Breast epithelium (tissue), 4 donors: ENCODE measurements around the gene TCP11L2. TPM values are rescaled to one million over a fixed set of nuclear protein-coding genes. Genes with fewer than 3 reads are reported as not detected.

Experiments used
- DNase-seq, 2 donors: peaks; one replicate each; pipeline ENCODE4 v3.0.0-alpha.2; 2019; ENCODE audit warnings: low spot score in 2 of 2
- H3K27ac ChIP-seq, 2 donors: fragments of 200-600 bp; sonication (generic) in 1 of 2; one replicate each; pipeline ENCODE4 v1.5.1; 2016 to 2019; ENCODE audit warnings: mild to moderate bottlenecking in 1 of 2
- H3K27me3 ChIP-seq, 2 donors: fragments of 200-600 bp; sonication (generic) in 1 of 2; one replicate each; pipeline versions ENCODE4 v1.5.1 to v1.6.0; 2017 to 2019; ENCODE audit warnings: control low read depth in 1 of 2, mild to moderate bottlenecking in 1 of 2
- H3K36me3 ChIP-seq: fragments of 200-600 bp; one replicate; pipeline ENCODE4 v1.5.1; 2019
- H3K4me1 ChIP-seq, 2 donors: fragments of 200-600 bp; sonication (generic); one replicate each; pipeline ENCODE4 v1.5.1; 2016 to 2019; ENCODE audit warnings: control low read depth in 1 of 2
- H3K4me3 ChIP-seq, 3 donors: fragments of 200-600 bp; sonication (generic); 1 replicate in 2 of 3; 2 replicates in 1 of 3; pipeline ENCODE4 v1.5.1; 2016 to 2019; ENCODE audit warnings: mild to moderate bottlenecking in 3 of 3, moderate library complexity in 2 of 3
- H3K9me3 ChIP-seq, 2 donors: fragments of 200-600 bp; sonication (generic) in 1 of 2; one replicate each; pipeline ENCODE4 v1.5.1; 2016 to 2019; ENCODE audit warnings: control low read depth in 1 of 2
- CTCF ChIP-seq, 3 donors: fragments of 450-650 bp; IDR thresholded peaks; one replicate each; pipeline ENCODE4 v1.5.1; 2016 to 2017; ENCODE audit warnings: antibody characterized with exemption in 3 of 3, mild to moderate bottlenecking in 3 of 3, moderate library complexity in 3 of 3
- POLR2A ChIP-seq: fragments of 450-650 bp; IDR thresholded peaks from one replicate; pipeline ENCODE4 v1.6.1; 2016; ENCODE audit warnings: antibody characterized with exemption, mild to moderate bottlenecking, moderate library complexity
- POLR2AphosphoS5 ChIP-seq, 3 donors: sonication (generic); formaldehyde crosslinking; IDR thresholded peaks; one replicate each; pipeline ENCODE4 v1.6.1; 2017; ENCODE audit warnings: antibody characterized with exemption in 3 of 3
- intact Hi-C: fragments of 100-400 bp; cut with DNase I; formaldehyde crosslinking; loops from one replicate; pipeline ENCODE4 v1.15.1; 2023; ENCODE audit warnings: low total_unique reads
- total RNA-seq, 3 donors: library from RNA; depleted of rRNA; stranded (reverse); fragments of >200 nt; gene quantifications; one replicate each; pipeline ENCODE4 v1.1.0, GENCODE V29; 2016

Gene TCP11L2
- total RNA-seq, 3 donors from 2014 or later, result 31.2 to 53.7 (median 35.4) TPM

- intact Hi-C loops, result no loop called here
- Histone ChIP-seq H3K4me3 (no peak overlapping the region), H3K27ac (no peak overlapping the region), H3K4me1 (no peaks in the 10 kb centered on the region), H3K9me3 (no peaks in the 10 kb centered on the region), H3K36me3 (no peaks in the 10 kb centered on the region), H3K27me3 (no peaks in the 10 kb centered on the region)
- TF ChIP-seq POLR2A, result no peak
- TF ChIP-seq CTCF (IDR thresholded peaks at IDR 0.05), result no peak
- TF ChIP-seq POLR2AphosphoS5 (IDR thresholded peaks at IDR 0.05), result no peak
- no peak for DNase-seq
Observed at GRCh38 chr12:106332536-106332935, 30.0 kb downstream of the TCP11L2 start.

- intact Hi-C loops, result no loop called here
- Histone ChIP-seq H3K4me1 (no peaks in the 10 kb centered on the region), H3K36me3 (no peaks in the 10 kb centered on the region)
Observed at GRCh38 chr12:106333010-106333409, 30.5 kb downstream of the TCP11L2 start.

GRCh38 chr12:106333756-106334155 lies 31.2 kb downstream of the TCP11L2 start:
- intact Hi-C loops, result no loop called here
- no peaks in the 10 kb centered on the region for H3K9me3 ChIP-seq
- no peaks in the 10 kb centered on the region for H3K36me3 ChIP-seq
- TF ChIP-seq POLR2A, result no peak
- TF ChIP-seq POLR2AphosphoS5 (IDR thresholded peaks at IDR 0.05), result no peak
- TF ChIP-seq CTCF (IDR thresholded peaks at IDR 0.05), result no peak
- H3K4me1 ChIP-seq, result no peaks in the 10 kb centered on the region
- no peak overlapping the region for H3K4me3 ChIP-seq
- no peak overlapping the region for H3K27ac ChIP-seq
- H3K27me3 ChIP-seq, result no peaks in the 10 kb centered on the region
- DNase-seq, result no peak

More at GRCh38 chr12:106333010-106333409, 30.5 kb downstream of the TCP11L2 start:
- no peak for DNase-seq
- TF ChIP-seq POLR2AphosphoS5 (IDR thresholded peaks at IDR 0.05) (no peak), CTCF (IDR thresholded peaks at IDR 0.05) (no peak), POLR2A (no peak)
- Histone ChIP-seq H3K27me3 (no peaks in the 10 kb centered on the region), H3K9me3 (no peaks in the 10 kb centered on the region), H3K4me3 (no peak overlapping the region), H3K27ac (no peak overlapping the region)

- Histone ChIP-seq H3K36me3 (no peaks in the 10 kb centered on the region), H3K4me3 (no peak overlapping the region), H3K27me3 (no peaks in the 10 kb centered on the region), H3K27ac (peak overlapping the region; percentile 46 to 76), H3K9me3 (no peaks in the 10 kb centered on the region), H3K4me1 (peaks cover 5 to 13% of the 10 kb centered on the region in 2 donors)
- DNase-seq, result no peak
- no peak for TF ChIP-seq POLR2A
- intact Hi-C loops, result loop anchor here (5.0 kb wide), 1 partner anchor 254 kb away; no protein-coding TSS in a partner anchor
Observed at GRCh38 chr12:106341086-106341877, 38.7 kb downstream of the TCP11L2 start.

- Histone ChIP-seq H3K27me3 (no peaks in the 10 kb centered on the region), H3K27ac (peak overlapping the region; percentile 46 to 76), H3K4me3 (peak overlapping the region in 1 of 3 donors; percentile 39), H3K9me3 (no peaks in the 10 kb centered on the region), H3K4me1 (peaks cover 5 to 13% of the 10 kb centered on the region in 2 donors), H3K36me3 (no peaks in the 10 kb centered on the region)
- no peak for TF ChIP-seq POLR2A
- DNase-seq, result peak in 1 of 2 donors; percentile 57
- intact Hi-C loops, result loop anchor here (5.0 kb wide), 1 partner anchor 255 kb away; no protein-coding TSS in a partner anchor
Observed at GRCh38 chr12:106342397-106343213, 40.1 kb downstream of the TCP11L2 start.

- intact Hi-C loops, result loop anchor here (5.0 kb wide), 1 partner anchor 256 kb away; no protein-coding TSS in a partner anchor
Observed at GRCh38 chr12:106343214-106343528, 40.6 kb downstream of the TCP11L2 start.

More at GRCh38 chr12:106343214-106343528, 40.6 kb downstream of the TCP11L2 start:
- DNase-seq, result no peak
- peak overlapping the region; percentile 46 to 76 for H3K27ac ChIP-seq
- TF ChIP-seq POLR2A (no peak), POLR2AphosphoS5 (IDR thresholded peaks at IDR 0.05) (no peak), CTCF (IDR thresholded peaks at IDR 0.05) (no peak)
- peaks cover 5 to 13% of the 10 kb centered on the region in 2 donors for H3K4me1 ChIP-seq
- no peaks in the 10 kb centered on the region for H3K9me3 ChIP-seq
- H3K4me3 ChIP-seq, result peak overlapping the region in 1 of 3 donors; percentile 39
- no peaks in the 10 kb centered on the region for H3K36me3 ChIP-seq
- no peaks in the 10 kb centered on the region for H3K27me3 ChIP-seq
